H1 (cell line): ENCODE results near the gene TMEM232. TPM values are rescaled to one million over a fixed set of nuclear protein-coding genes. Genes with fewer than 3 reads are reported as not detected.

Experiments
- CTCF ChIA-PET: fragments of 300-600 bp; sonication (Branson Sonifier 250); formaldehyde crosslinking; loops from one replicate; lab custom pipeline; 2021; ENCODE audit not compliant: partially characterized antibody; lab: Charles Lee
- POLR2A ChIA-PET: fragments of 300-600 bp; sonication (Branson Sonifier 250); formaldehyde crosslinking; loops from one replicate; lab custom pipeline; 2021; ENCODE audit warnings: inconsistent platforms; ENCODE audit not compliant: partially characterized antibody; lab: Charles Lee
- DNase-seq, 2 experiments: peaks; one replicate each; pipeline versions ENCODE4 v3.0.0 to v3.0.0-alpha.2; 2010 to 2022; ENCODE audit warnings: low spot score in 2 of 2, low read depth in 1 of 2, mixed read lengths in 1 of 2
- FAIRE-seq: peaks from 2 replicates; lab custom pipeline; 2011; peaks lifted over from hg19 to GRCh38; lab: Jason Lieb, UNC
- H2AFZ ChIP-seq: 2 replicates; pipeline ENCODE4 v1.8.1; 2012; ENCODE audit warnings: low read length, inconsistent platforms
- H2AK5ac ChIP-seq: 2 replicates; pipeline ENCODE4 v1.6.1; 2013; ENCODE audit warnings: low read depth, low read length
- H2BK120ac ChIP-seq: replicated peaks from 2 replicates; pipeline ENCODE3; 2013; ENCODE audit warnings: low read depth, low read length, inconsistent platforms
- H2BK12ac ChIP-seq: 2 replicates; pipeline ENCODE4 v1.6.1; 2013; ENCODE audit warnings: low read depth, low read length
- H2BK15ac ChIP-seq: 2 replicates; pipeline ENCODE4 v1.6.1; 2013; ENCODE audit warnings: low read length
- H2BK20ac ChIP-seq: 2 replicates; pipeline ENCODE4 v1.6.1; 2013; ENCODE audit warnings: low read length
- H2BK5ac ChIP-seq: 2 replicates; pipeline ENCODE4 v1.6.1; 2013; ENCODE audit warnings: low read depth, low read length
- H3K14ac ChIP-seq: 2 replicates; pipeline ENCODE4 v1.6.1; 2013; ENCODE audit warnings: inconsistent platforms; ENCODE audit not compliant: insufficient read length
- H3K18ac ChIP-seq: 2 replicates; pipeline ENCODE4 v1.6.1; 2013; ENCODE audit warnings: low read length; ENCODE audit errors: extremely low read depth
- H3K23ac ChIP-seq: 2 replicates; pipeline ENCODE4 v1.6.1; 2013; ENCODE audit warnings: inconsistent platforms; ENCODE audit not compliant: insufficient read length
- H3K23me2 ChIP-seq: 2 replicates; pipeline ENCODE4 v1.6.1; 2013; ENCODE audit warnings: low read depth, low read length
- H3K27ac ChIP-seq: 2 replicates; pipeline ENCODE4 v1.6.1; 2011; ENCODE audit warnings: low read depth, low read length, inconsistent platforms
- H3K27me3 ChIP-seq, 4 experiments: replicated peaks in 1 of 4; 1 replicate in 1 of 4; 2 replicates in 3 of 4; pipeline versions ENCODE4 v1.6.1 to v1.8.1; 2011 to 2013; ENCODE audit warnings: low read length in 3 of 4, mild to moderate bottlenecking in 3 of 4, inconsistent platforms in 2 of 4, mixed read lengths in 2 of 4, moderate library complexity in 1 of 4; ENCODE audit not compliant: control insufficient read depth in 3 of 4, insufficient read depth in 3 of 4; ENCODE audit errors: extremely low read depth in 1 of 4
- H3K36me3 ChIP-seq, 4 experiments: 2 replicates each; pipeline versions ENCODE4 v1.6.1 to v1.8.1; 2011 to 2013; ENCODE audit warnings: mild to moderate bottlenecking in 4 of 4, low read length in 3 of 4, moderate library complexity in 2 of 4, control low read depth in 1 of 4, inconsistent platforms in 1 of 4; ENCODE audit not compliant: insufficient read depth in 4 of 4, control insufficient read depth in 2 of 4
- H3K4ac ChIP-seq: replicated peaks from 2 replicates; pipeline ENCODE3; 2013; ENCODE audit warnings: low read length, low read depth, mixed read lengths, inconsistent platforms; ENCODE audit not compliant: insufficient read length
- H3K4me1 ChIP-seq, 4 experiments: replicated peaks in 1 of 4; 1 replicate in 1 of 4; 2 replicates in 3 of 4; pipeline versions ENCODE4 v1.6.1 to v1.8.1; 2011 to 2013; ENCODE audit warnings: low read length in 3 of 4, inconsistent platforms in 2 of 4, mixed read lengths in 1 of 4; ENCODE audit not compliant: insufficient read depth in 4 of 4, control insufficient read depth in 3 of 4
- H3K4me2 ChIP-seq, 2 experiments: 2 replicates each; pipeline versions ENCODE4 v1.6.1 to v1.8.1; 2011 to 2013; ENCODE audit warnings: low read depth in 2 of 2, low read length in 2 of 2, control low read depth in 1 of 2, inconsistent platforms in 1 of 2, mild to moderate bottlenecking in 1 of 2; ENCODE audit not compliant: insufficient read depth in 1 of 2
- H3K4me3 ChIP-seq, 4 experiments: fragments of 200-600, 300-600 bp in 1 of 4; sonication (generic), shearing (Covaris generic), sonication (Bioruptor Twin) in 1 of 4; 2 replicates each; pipeline versions ENCODE4 v1.5.1 to v1.8.1; 2011 to 2016; ENCODE audit warnings: low read length in 4 of 4, low read depth in 3 of 4, control low read depth in 2 of 4, inconsistent platforms in 2 of 4, mild to moderate bottlenecking in 2 of 4, mixed read lengths in 1 of 4, moderate library complexity in 1 of 4; ENCODE audit not compliant: insufficient read depth in 2 of 4; ENCODE audit errors: extremely low read depth in 1 of 4
- H3K56ac ChIP-seq: replicated peaks from 2 replicates; pipeline ENCODE3; 2013; ENCODE audit warnings: low read depth, mild to moderate bottlenecking, mixed read lengths, low read length, inconsistent platforms; ENCODE audit not compliant: insufficient read length
- H3K79me1 ChIP-seq: 2 replicates; pipeline ENCODE4 v1.6.1; 2013; ENCODE audit warnings: low read depth, low read length, control low read depth
- H3K79me2 ChIP-seq, 2 experiments: 2 replicates each; pipeline versions ENCODE4 v1.6.1 to v1.8.1; 2012 to 2013; ENCODE audit warnings: low read length in 2 of 2, mild to moderate bottlenecking in 2 of 2, inconsistent platforms in 1 of 2; ENCODE audit not compliant: insufficient read depth in 2 of 2, control insufficient read depth in 1 of 2
- H3K9ac ChIP-seq, 4 experiments: replicated peaks in 1 of 4; 1 replicate in 1 of 4; 2 replicates in 3 of 4; pipeline versions ENCODE4 v1.6.1 to v1.8.1; 2011 to 2013; ENCODE audit warnings: low read depth in 3 of 4, low read length in 3 of 4, control low read depth in 2 of 4, mild to moderate bottlenecking in 2 of 4, moderate library complexity in 2 of 4, inconsistent platforms in 1 of 4; ENCODE audit errors: extremely low read depth in 1 of 4
- H3K9me3 ChIP-seq, 2 experiments: 2 replicates each; pipeline versions ENCODE4 v1.6.1 to v1.8.1; 2012 to 2013; ENCODE audit warnings: mild to moderate bottlenecking in 2 of 2, moderate library complexity in 2 of 2, control low read depth in 1 of 2, inconsistent platforms in 1 of 2, low read depth in 1 of 2, low read length in 1 of 2, mixed read lengths in 1 of 2; ENCODE audit not compliant: insufficient read depth in 2 of 2
- H4K20me1 ChIP-seq, 2 experiments: replicated peaks in 1 of 2; 2 replicates each; pipeline versions ENCODE3 to v1.8.1; 2011 to 2013; ENCODE audit warnings: inconsistent platforms in 2 of 2, low read length in 2 of 2, mild to moderate bottlenecking in 1 of 2; ENCODE audit not compliant: insufficient read depth in 2 of 2, control insufficient read depth in 1 of 2
- H4K5ac ChIP-seq: 2 replicates; pipeline ENCODE4 v1.6.1; 2013; ENCODE audit warnings: low read length, low read depth, mixed read lengths, inconsistent platforms; ENCODE audit not compliant: insufficient read length
- H4K8ac ChIP-seq: 2 replicates; pipeline ENCODE4 v1.8.0; 2013; ENCODE audit warnings: mild to moderate bottlenecking, moderate library complexity, low read length, inconsistent platforms; ENCODE audit not compliant: insufficient read depth; ENCODE audit errors: extremely low read depth
- H4K91ac ChIP-seq: replicated peaks from 2 replicates; pipeline ENCODE3; 2013; ENCODE audit warnings: low read length, mixed read lengths, inconsistent platforms; ENCODE audit not compliant: insufficient read length
- BCL11A ChIP-seq, 2 experiments: IDR thresholded peaks; one replicate each; pipeline ENCODE4 v1.6.1; 2011; ENCODE audit warnings: low read depth in 2 of 2, low read length in 2 of 2, mild to moderate bottlenecking in 2 of 2
- BRCA1 ChIP-seq: IDR thresholded peaks from 2 replicates; pipeline ENCODE4 v1.6.1; 2012; ENCODE audit warnings: low read depth, low read length, improper control_type of control experiment
- CREB1 ChIP-seq: IDR thresholded peaks from 2 replicates; pipeline ENCODE4 v1.6.1; 2012; ENCODE audit warnings: inconsistent platforms
- FOSL1 ChIP-seq: IDR thresholded peaks from 2 replicates; pipeline ENCODE4 v1.6.1; 2011; ENCODE audit warnings: mild to moderate bottlenecking, low read depth, low read length, moderate library complexity; ENCODE audit not compliant: insufficient read depth
- HDAC2 ChIP-seq, 2 experiments: fragments of 300-600 bp in 1 of 2; sonication (generic) in 1 of 2; IDR thresholded peaks; 2 replicates each; pipeline ENCODE4 v1.6.1; 2011 to 2012; ENCODE audit warnings: low read depth in 2 of 2, low read length in 2 of 2, mild to moderate bottlenecking in 2 of 2, moderate library complexity in 2 of 2, borderline replicate concordance in 1 of 2, inconsistent platforms in 1 of 2
- KDM5A ChIP-seq: fragments of 200-600 bp; IDR thresholded peaks from 2 replicates; pipeline ENCODE4 v1.7.1; 2012; ENCODE audit warnings: mild to moderate bottlenecking, low read length, inconsistent platforms, mixed read lengths
- NANOG ChIP-seq: IDR thresholded peaks from 2 replicates; pipeline ENCODE4 v1.6.1; 2011; ENCODE audit warnings: low read length, low read depth, mild to moderate bottlenecking, inconsistent platforms; ENCODE audit not compliant: insufficient read depth, poor library complexity, severe bottlenecking
- NRF1 ChIP-seq: IDR thresholded peaks from 2 replicates; pipeline ENCODE4 v1.6.1; 2011; ENCODE audit warnings: mild to moderate bottlenecking, low read depth, low read length, improper control_type of control experiment
- POLR2A ChIP-seq, 2 experiments: IDR thresholded peaks; 1 replicate in 1 of 2; 2 replicates in 1 of 2; pipeline ENCODE4 v1.6.1; 2011; ENCODE audit warnings: low read depth in 2 of 2, low read length in 2 of 2, mild to moderate bottlenecking in 2 of 2; ENCODE audit errors: control extremely low read depth in 1 of 2
- POLR2AphosphoS5 ChIP-seq: IDR thresholded peaks from 2 replicates; pipeline ENCODE4 v1.6.1; 2011; ENCODE audit warnings: low read depth, low read length
- RFX5 ChIP-seq: IDR thresholded peaks from 2 replicates; pipeline ENCODE4 v1.6.1; 2011; ENCODE audit warnings: low read depth, low read length, improper control_type of control experiment, borderline replicate concordance
- RXRA ChIP-seq: IDR thresholded peaks from 2 replicates; pipeline ENCODE4 v1.6.1; 2011; ENCODE audit warnings: low read depth, mild to moderate bottlenecking, low read length, moderate library complexity; ENCODE audit not compliant: insufficient read depth
- SP1 ChIP-seq: IDR thresholded peaks from 2 replicates; pipeline ENCODE4 v1.6.1; 2011; ENCODE audit warnings: low read depth, low read length
- SP2 ChIP-seq: IDR thresholded peaks from 2 replicates; pipeline ENCODE4 v1.6.1; 2012; ENCODE audit warnings: mild to moderate bottlenecking, low read length, inconsistent platforms
- WGBS, 2 experiments: shearing (Covaris generic) in 1 of 2; methylation state at CpG; one replicate each; pipeline versions ENCODE4 v1.1.6 to v1.1.7; 2013 to 2015; ENCODE audit warnings: low lambda C conversion rate in 2 of 2, mixed read lengths in 2 of 2, inconsistent platforms in 1 of 2, low coverage in 1 of 2, missing lambda C conversion rate in 1 of 2; ENCODE audit not compliant: insufficient replicate concordance in 2 of 2, insufficient coverage in 1 of 2, insufficient read length in 1 of 2; ENCODE audit errors: extremely low coverage in 1 of 2, missing lambda C conversion rate in 1 of 2; 5-methylcytosine and 5-hydroxymethylcytosine counted together
- polyA plus RNA-seq, 7 experiments: library from polyadenylated mRNA; depleted of rRNA in 3 of 7; stranded (reverse) in 5 of 7; unstranded in 2 of 7; fragments of >200 nt in 5 of 7; fragments of 200-250 nt in 2 of 7; gene quantifications; 1 replicate in 5 of 7; 2 replicates in 1 of 7; 4 replicates in 1 of 7; pipeline versions ENCODE4 v1.2.1 to v1.2.3, GENCODE V29; 2011 to 2013; ENCODE audit warnings: missing spikeins in 2 of 7, mixed read lengths in 2 of 7
- total RNA-seq: library from RNA; stranded (reverse); fragmentation: NEBNext Ultra II Directional; extraction: Animal tissue kit (Norgen Biotek cat#: 25700); gene quantifications from 2 replicates; pipeline ENCODE4 v1.2.1, GENCODE V29; 2021

Gene TMEM232
- total and polyA plus RNA-seq, 2 of the 8 experiments (the other 6 are each of a cell fraction or from before 2014, with no cell fraction given): 0.38 to 1.3 TPM

DNA sequence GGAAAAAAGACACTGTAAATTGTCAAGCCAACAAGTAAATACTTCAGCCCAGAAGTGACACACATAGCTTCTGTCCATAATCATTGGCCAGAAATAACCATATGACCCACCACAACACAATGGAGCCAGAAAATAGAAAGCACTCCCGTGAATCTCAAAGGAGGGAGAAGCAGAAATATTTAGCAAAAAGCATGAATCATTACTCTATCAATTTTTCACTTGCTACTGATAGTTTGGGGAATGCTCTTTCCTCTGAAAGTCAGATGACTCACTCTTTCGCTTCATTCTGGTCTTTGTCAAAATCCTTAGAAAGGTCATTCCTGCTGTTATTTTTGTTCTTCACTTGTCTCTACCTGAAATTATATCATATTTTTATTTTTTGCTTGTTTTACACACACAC lies 312.6 kb downstream of the TMEM232 start:
- Histone ChIP-seq H3K27ac (no peak overlapping the region), H3K23ac (no peak overlapping the region), H3K4me3 (no peak overlapping the region), H2BK12ac (no peak overlapping the region), H3K18ac (no peak overlapping the region), H3K79me2 (no peaks in the 10 kb centered on the region), H3K56ac (no peak overlapping the region), H2BK120ac (no peak overlapping the region), H3K4me1 (no peaks in the 10 kb centered on the region; a peak in 1 of 7 replicates), H4K5ac (no peak overlapping the region), H2BK5ac (no peak overlapping the region), H2AFZ (no peak overlapping the region), H3K36me3 (no peaks in the 10 kb centered on the region), H4K8ac (no peak overlapping the region), H3K4me2 (no peak overlapping the region), H4K91ac (no peak overlapping the region), H3K4ac (no peak overlapping the region), H2BK20ac (no peak overlapping the region), H3K9ac (no peak overlapping the region), H3K9me3 (no peaks in the 10 kb centered on the region), H3K27me3 (no peaks in the 10 kb centered on the region), H2BK15ac (no peak overlapping the region), H3K14ac (no peak overlapping the region), H3K23me2 (no peaks in the 10 kb centered on the region), H4K20me1 (no peaks in the 10 kb centered on the region), H3K79me1 (no peaks in the 10 kb centered on the region), H2AK5ac (no peak overlapping the region)
- ChIA-PET CTCF (interaction anchor here (0.6 to 4.1 kb wide), 11 partner anchors 9 to 431 kb away, joined by 3 to 22 read pairs (median 6); no protein-coding TSS in a partner anchor), POLR2A (no interaction called here)
- DNase-seq: no peak
- TF ChIP-seq FOSL1 (no peak), KDM5A (no peak), SP1 (no peak), NANOG (no peak), CREB1 (no peak), BRCA1 (no peak), POLR2A (IDR thresholded peaks at IDR 0.05; ENCODE audit: control extremely low read depth in 1 of 2, low read depth in 2 of 2, low read length in 2 of 2) (no peak), HDAC2 (IDR thresholded peaks at IDR 0.05; ENCODE audit: borderline replicate concordance in 1 of 2, low read depth in 2 of 2, low read length in 2 of 2) (no peak), POLR2AphosphoS5 (no peak), RFX5 (no peak), NRF1 (no peak), BCL11A (IDR thresholded peaks at IDR 0.05; ENCODE audit: low read depth in 2 of 2, low read length in 2 of 2) (no peak), SP2 (no peak), RXRA (no peak)
- 93% methylated on average over 2 of the region's 2 CpGs; no CpG with 5 or more reads in 1 of the 2 experiments for WGBS, 2 experiments
- no peak for FAIRE-seq
